HG02852 (cell line): ENCODE results near the gene GPATCH4.
"Not testable (repeated sequence)": the region's sequence is repeated elsewhere in the genome, so short reads cannot be mapped to it uniquely, and the experiment has no call there.

ENCODE experiments used
- ATAC-seq: cut with Tn5 transposase; IDR thresholded peaks from one replicate; pipeline ENCODE4 v1.9.1; 2021; ENCODE audit warnings: mild to moderate bottlenecking, moderate library complexity; ENCODE audit not compliant: unreplicated experiment

Gene GPATCH4

GRCh38 chr1:156601122-156601830, at the start of gene GPATCH4:
TSS of gene GPATCH4 (minus strand) at chr1:156601479.
- peak; percentile 65 for ATAC-seq

GRCh38 chr1:156648951-156649350, 47.7 kb upstream of the GPATCH4 start:
- no peak for ATAC-seq

DNA sequence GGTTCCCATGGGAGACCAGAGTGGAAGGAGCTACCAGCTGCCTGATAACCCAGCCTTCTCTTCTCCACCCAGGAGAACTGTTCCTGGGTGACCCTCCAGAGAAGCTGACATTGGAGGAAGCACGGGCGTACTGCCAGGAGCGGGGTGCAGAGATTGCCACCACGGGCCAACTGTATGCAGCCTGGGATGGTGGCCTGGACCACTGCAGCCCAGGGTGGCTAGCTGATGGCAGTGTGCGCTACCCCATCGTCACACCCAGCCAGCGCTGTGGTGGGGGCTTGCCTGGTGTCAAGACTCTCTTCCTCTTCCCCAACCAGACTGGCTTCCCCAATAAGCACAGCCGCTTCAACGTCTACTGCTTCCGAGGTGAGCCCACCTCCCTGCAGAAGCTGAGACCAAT, 47.2 kb upstream of the GPATCH4 start:
- no peak for ATAC-seq

GRCh38 chr1:156647351-156647750, 46.1 kb upstream of the GPATCH4 start:
- ATAC-seq = no peak

DNA sequence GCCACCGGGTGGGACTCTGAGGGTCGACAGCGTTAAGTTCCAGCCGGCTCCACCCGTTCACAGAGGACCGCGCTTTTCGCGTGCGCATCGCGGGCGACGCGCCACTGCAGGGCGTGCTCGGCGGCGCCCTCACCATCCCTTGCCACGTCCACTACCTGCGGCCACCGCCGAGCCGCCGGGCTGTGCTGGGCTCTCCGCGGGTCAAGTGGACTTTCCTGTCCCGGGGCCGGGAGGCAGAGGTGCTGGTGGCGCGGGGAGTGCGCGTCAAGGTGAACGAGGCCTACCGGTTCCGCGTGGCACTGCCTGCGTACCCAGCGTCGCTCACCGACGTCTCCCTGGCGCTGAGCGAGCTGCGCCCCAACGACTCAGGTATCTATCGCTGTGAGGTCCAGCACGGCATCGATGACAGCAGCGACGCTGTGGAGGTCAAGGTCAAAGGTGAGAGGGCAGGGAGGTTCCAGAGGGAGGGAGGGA, 45.5 kb upstream of the GPATCH4 start:
- no peak for ATAC-seq

- ATAC-seq = no peak
These were observed 44.4 kb upstream of the GPATCH4 start for GRCh38 chr1:156645666-156646065.

GRCh38 chr1:156645056-156645455, 43.8 kb upstream of the GPATCH4 start:
- ATAC-seq = no peak

GRCh38 chr1:156644640-156645039, 43.4 kb upstream of the GPATCH4 start:
- no peak for ATAC-seq

DNA sequence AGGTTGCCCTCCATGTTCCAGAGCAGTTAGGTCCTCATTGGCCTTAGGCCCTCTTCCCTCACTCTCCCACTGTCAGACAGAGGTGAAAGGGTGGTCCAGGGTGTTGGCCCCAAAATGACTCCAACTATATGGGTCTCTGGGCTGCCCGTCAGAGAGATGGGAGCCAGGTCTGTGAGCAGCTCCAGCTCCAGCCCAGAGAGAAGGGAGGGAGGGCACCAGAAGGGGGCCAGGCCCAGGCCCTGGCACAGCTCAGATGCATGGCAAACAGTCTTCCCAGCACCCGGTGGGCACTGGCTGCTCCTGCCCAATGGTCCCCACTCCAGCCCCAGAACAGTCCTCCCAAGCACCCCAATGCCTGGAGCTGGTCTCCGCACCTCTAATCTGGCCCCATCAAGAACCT, 42.9 kb upstream of the GPATCH4 start:
- ATAC-seq = no peak

- peak; percentile 75 for ATAC-seq
These were observed 42.5 kb upstream of the GPATCH4 start for GRCh38 chr1:156643778-156644092.

DNA sequence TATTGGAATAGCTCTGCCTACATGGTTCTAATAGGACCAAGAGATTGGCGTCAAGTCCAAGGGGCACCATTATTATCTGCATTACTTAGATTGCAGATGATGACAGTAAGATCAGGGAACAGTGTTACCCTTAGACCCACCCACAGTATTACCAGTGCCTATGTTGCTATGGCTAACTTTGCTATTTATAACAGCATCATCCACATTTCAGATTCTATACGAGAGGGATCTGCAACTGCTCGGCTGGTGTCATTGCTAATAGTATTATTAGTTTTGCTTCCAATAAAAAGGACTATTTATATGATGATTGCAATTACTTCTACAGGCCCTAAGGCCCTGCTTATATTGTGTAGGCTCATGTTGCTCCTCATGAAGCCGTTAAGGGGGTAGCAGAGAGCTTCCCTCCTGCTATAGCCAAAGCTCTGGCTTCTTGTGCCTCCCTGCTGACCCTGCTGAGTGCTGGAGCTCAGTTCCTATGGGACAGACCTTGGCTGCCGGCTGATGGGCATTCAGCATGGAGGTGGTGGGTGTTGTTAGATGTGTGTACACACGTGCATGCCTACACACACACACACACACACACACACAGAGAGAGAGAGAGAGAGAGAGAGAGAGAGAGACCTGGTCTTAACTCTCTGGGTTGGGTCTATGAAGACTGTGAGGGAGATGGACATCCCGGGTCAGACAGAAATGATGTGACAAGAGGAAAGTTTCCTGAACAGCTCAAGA, 41.9 kb upstream of the GPATCH4 start:
- ATAC-seq = no peak

DNA sequence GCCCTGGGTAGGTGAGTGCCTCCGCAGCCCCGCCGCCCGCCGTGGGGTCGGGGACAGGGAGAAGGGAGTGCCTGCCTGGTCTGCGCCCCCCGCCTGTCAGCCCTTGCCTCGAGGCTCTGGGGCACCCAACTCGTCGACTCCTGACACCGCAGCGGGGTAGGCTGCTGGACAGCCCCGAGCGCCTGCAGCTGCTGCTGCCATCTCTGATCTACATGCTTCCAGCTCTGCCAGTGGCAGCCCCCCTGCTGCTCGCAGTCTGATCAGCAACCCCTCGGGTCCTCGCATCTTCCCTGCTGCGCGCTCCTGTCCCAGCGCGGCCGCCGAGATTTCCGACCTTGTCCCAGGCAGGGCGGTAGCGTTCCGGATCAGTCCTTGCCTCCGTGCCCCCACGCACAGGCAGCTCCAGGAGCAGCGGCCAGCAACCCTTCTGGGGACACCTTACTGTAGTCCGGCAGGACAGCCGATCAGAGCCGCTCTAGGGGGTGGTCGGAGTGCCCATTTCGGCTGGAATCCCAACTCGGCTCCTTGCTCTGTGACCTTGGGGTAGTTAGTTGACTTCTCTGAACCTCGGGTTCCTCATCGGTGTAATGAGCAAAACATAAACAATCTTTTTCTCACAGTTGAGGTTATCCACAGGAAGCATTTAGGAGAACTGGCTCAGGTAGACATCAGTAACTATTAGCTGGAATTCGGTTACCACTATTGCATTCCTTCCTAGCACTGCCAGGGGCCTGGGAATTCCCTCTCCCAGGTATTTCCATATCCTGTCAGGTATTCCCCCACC, 41.2 kb upstream of the GPATCH4 start:
- ATAC-seq = no peak

- no peak for ATAC-seq
These were observed 40.5 kb upstream of the GPATCH4 start, which contains the start of gene BCAN for GRCh38 chr1:156641761-156642264. TSS of gene BCAN (plus strand) at chr1:156642117. CDS start at chr1:156646055, 3,938 bp downstream.

GRCh38 chr1:156640842-156641706, 39.8 kb upstream of the GPATCH4 start:
- ATAC-seq = no peak

DNA sequence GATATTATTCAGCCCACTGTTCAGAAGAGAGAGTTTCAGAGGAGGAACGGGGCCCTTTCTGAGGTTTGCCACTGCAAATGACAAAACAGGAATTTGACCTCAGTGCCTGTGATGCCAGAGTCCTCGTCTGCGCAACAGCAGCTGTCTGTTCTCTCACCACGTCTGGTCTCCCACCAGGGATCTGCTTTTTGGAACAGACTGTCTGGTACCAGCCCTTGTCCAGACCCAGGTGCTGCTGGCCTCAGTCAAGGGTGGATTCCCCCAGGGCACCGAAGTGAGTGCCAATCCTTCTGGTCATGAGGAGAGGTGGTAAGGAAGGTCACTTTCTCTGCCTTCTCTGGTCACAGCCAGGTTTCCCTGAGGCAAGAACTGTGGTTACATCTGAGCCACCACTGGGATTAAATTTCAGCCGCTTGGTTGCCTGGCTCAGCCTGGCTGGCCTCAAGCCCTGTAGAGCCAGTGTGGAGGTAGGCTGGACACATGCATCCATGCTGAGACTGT, 38.4 kb upstream of the GPATCH4 start:
- ATAC-seq = no peak

GRCh38 chr1:156638189-156638985, 37.1 kb upstream of the GPATCH4 start:
- ATAC-seq = no peak

DNA sequence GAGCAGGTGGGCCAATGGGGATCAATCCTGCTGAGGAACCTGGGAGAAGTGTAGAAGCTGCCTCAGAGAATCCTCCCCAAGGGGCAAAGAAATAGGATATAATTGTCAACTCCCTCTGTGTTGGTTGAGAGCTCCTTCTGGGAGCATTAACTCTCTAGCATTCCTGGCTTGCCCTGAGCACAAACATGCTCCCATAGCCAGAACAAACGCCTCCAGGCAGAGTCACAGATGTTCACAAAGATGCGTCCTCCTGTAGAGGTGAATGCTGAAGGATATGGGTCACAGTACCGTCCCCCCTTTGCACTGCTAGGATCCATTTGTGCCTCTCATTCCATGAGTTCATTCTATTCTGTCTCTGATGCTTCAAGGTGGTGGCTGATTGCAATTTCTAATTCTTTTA, 31.1 kb upstream of the GPATCH4 start:
- ATAC-seq = no peak

GRCh38 chr1:156631152-156631551, 29.9 kb upstream of the GPATCH4 start:
- not testable (repeated sequence) for ATAC-seq

GRCh38 chr1:156629823-156630449, 28.7 kb upstream of the GPATCH4 start:
- no peak for ATAC-seq
